GM18858 (cell line): ENCODE data around the gene PIK3C2B.

Source experiments
- ATAC-seq: cut with Tn5 transposase; IDR thresholded peaks from one replicate; pipeline ENCODE4 v1.9.1; 2021; ENCODE audit not compliant: unreplicated experiment

Gene PIK3C2B

GRCh38 chr1:204480515-204480914 lies 14.1 kb downstream of the PIK3C2B start:
- peak; percentile 64 for ATAC-seq

- ATAC-seq = no peak
Measured at GRCh38 chr1:204479387-204480136, 15.0 kb downstream of the PIK3C2B start.

GRCh38 chr1:204478921-204479320 lies 15.7 kb downstream of the PIK3C2B start:
- no peak for ATAC-seq

GRCh38 chr1:204478172-204478899 lies 16.3 kb downstream of the PIK3C2B start:
- ATAC-seq = no peak

GRCh38 chr1:204477036-204477740 lies 17.4 kb downstream of the PIK3C2B start:
- ATAC-seq = no peak

GRCh38 chr1:204476563-204476962 lies 18.0 kb downstream of the PIK3C2B start:
- no peak for ATAC-seq

- ATAC-seq = no peak
Measured at GRCh38 chr1:204475656-204476432, 18.8 kb downstream of the PIK3C2B start.

- no peak for ATAC-seq
Measured at GRCh38 chr1:204473400-204473965, 21.1 kb downstream of the PIK3C2B start.

GRCh38 chr1:204472660-204473059 lies 21.9 kb downstream of the PIK3C2B start:
- ATAC-seq = no peak

GRCh38 chr1:204471687-204472086 lies 22.9 kb downstream of the PIK3C2B start:
- ATAC-seq = no peak

- no peak for ATAC-seq
Measured at GRCh38 chr1:204469304-204469703, 25.3 kb downstream of the PIK3C2B start.

GRCh38 chr1:204468766-204469302 lies 25.8 kb downstream of the PIK3C2B start:
- ATAC-seq = no peak

GRCh38 chr1:204468206-204468605 lies 26.4 kb downstream of the PIK3C2B start:
- ATAC-seq = no peak

GRCh38 chr1:204466416-204467405 lies 27.9 kb downstream of the PIK3C2B start:
- no peak for ATAC-seq

- peak; percentile 60 for ATAC-seq
Measured at GRCh38 chr1:204465546-204466415, 28.8 kb downstream of the PIK3C2B start.

GRCh38 chr1:204464701-204465100 lies 29.9 kb downstream of the PIK3C2B start:
- no peak for ATAC-seq

GRCh38 chr1:204464187-204464631 lies 30.4 kb downstream of the PIK3C2B start:
- ATAC-seq = no peak
